Testis (tissue), 3 donors: ENCODE measurements around the gene CUEDC1. TPM values are rescaled to one million over a fixed set of nuclear protein-coding genes. Genes with fewer than 3 reads are reported as not detected.

Experiments used
- DNase-seq: peaks from one replicate; pipeline ENCODE4 v3.0.0-alpha.2; 2019
- H3K27ac ChIP-seq, 2 donors: fragments of 200-600 bp; sonication (generic); one replicate each; pipeline ENCODE4 v1.5.1; 2019
- H3K27me3 ChIP-seq: fragments of 200-600 bp; sonication (generic); one replicate; pipeline ENCODE4 v1.5.1; 2019
- H3K36me3 ChIP-seq: fragments of 200-600 bp; sonication (generic); one replicate; pipeline ENCODE4 v1.5.1; 2017; ENCODE audit warnings: low read depth; ENCODE audit errors: missing control alignments
- H3K4me1 ChIP-seq: fragments of 200-600 bp; sonication (generic); one replicate; pipeline ENCODE4 v1.5.1; 2019
- H3K4me3 ChIP-seq, 2 donors: fragments of 200-600 bp; sonication (generic); one replicate each; pipeline ENCODE4 v1.5.1; 2017 to 2019
- H3K9me3 ChIP-seq: fragments of 200-600 bp; sonication (generic); one replicate; pipeline ENCODE4 v1.5.1; 2017
- CTCF ChIP-seq, 3 experiments: fragments of 450-650 bp in 2 of 3; fragments of 200-600 bp in 1 of 3; sonication (generic) in 1 of 3; IDR thresholded peaks; one replicate each; pipeline ENCODE4 v1.5.1; 2016 to 2019; ENCODE audit warnings: antibody characterized with exemption in 3 of 3, mild to moderate bottlenecking in 2 of 3, moderate library complexity in 1 of 3
- POLR2A ChIP-seq: fragments of 450-650 bp; IDR thresholded peaks from one replicate; pipeline ENCODE4 v1.6.1; 2017; ENCODE audit warnings: antibody characterized with exemption, mild to moderate bottlenecking, moderate library complexity
- WGBS, 2 donors: methylation state at CpG; one replicate each; pipeline ENCODE4 v1.1.5; 2018; 5-methylcytosine and 5-hydroxymethylcytosine counted together
- intact Hi-C: fragments of 100-400 bp; cut with DNase I; formaldehyde crosslinking; loops from one replicate; pipeline ENCODE4 v1.15.1; 2023; ENCODE audit warnings: low total_unique reads
- polyA plus RNA-seq: library from polyadenylated mRNA; stranded (reverse); fragments of 350-450 nt; fragmentation: Illumina TruSeq; extraction: RNeasy Lipid Tissue Mini Kit (QIAGEN cat#74804); gene quantifications from one replicate; pipeline ENCODE4 v1.2.3, GENCODE V29; 2014; ENCODE audit warnings: low read depth, low replicate concordance; ENCODE audit not compliant: insufficient read depth
- total RNA-seq, 2 donors: library from RNA; depleted of rRNA; stranded (reverse); fragments of >200 nt; gene quantifications; one replicate each; pipeline ENCODE4 v1.2.3, GENCODE V29; 2016

The CUEDC1 gene
- total and polyA plus RNA-seq, 3 donors from 2014 or later, result 6.5 to 13.3 (median 8.6) TPM

- intact Hi-C loops, result loop anchor here (10.0 kb wide), 1 partner anchor 62 kb away; the partner anchor contains the start of gene CUEDC1
Measured at GRCh38 chr17:57892820-57893595, 62.2 kb downstream of the CUEDC1 start.

GRCh38 chr17:57892146-57892819 lies 62.9 kb downstream of the CUEDC1 start:
- Histone ChIP-seq H3K9me3 (no peaks in the 10 kb centered on the region), H3K27me3 (no peaks in the 10 kb centered on the region), H3K4me1 (peaks cover 35% of the 10 kb centered on the region), H3K4me3 (no peak overlapping the region), H3K27ac (peak overlapping the region; percentile 72 to 78), H3K36me3 (no peaks in the 10 kb centered on the region)
- intact Hi-C loops, result loop anchor here (10.0 kb wide), 1 partner anchor 63 kb away; the partner anchor contains the start of gene CUEDC1
- no peak for TF ChIP-seq POLR2A
- peak; percentile 82 to 95 (median 90) for TF ChIP-seq CTCF (IDR thresholded peaks at IDR 0.05)
- DNase-seq, result peak; percentile 89
- 70 to 73% methylated on average over 4 to 6 of the region's 6 CpGs for WGBS, 2 donors

More at GRCh38 chr17:57892820-57893595, 62.2 kb downstream of the CUEDC1 start:
- Histone ChIP-seq H3K27ac (peak overlapping the region; percentile 72 to 78), H3K9me3 (no peaks in the 10 kb centered on the region), H3K36me3 (no peaks in the 10 kb centered on the region), H3K4me1 (peaks cover 37% of the 10 kb centered on the region), H3K4me3 (no peak overlapping the region), H3K27me3 (no peaks in the 10 kb centered on the region)
- DNase-seq, result peak; percentile 89
- no peak for TF ChIP-seq CTCF (IDR thresholded peaks at IDR 0.05)
- no peak for TF ChIP-seq POLR2A
- 28 to 42% methylated on average over 7 to 16 of the region's 16 CpGs for WGBS, 2 donors

GRCh38 chr17:57890857-57891232 lies 64.4 kb downstream of the CUEDC1 start:
- no peaks in the 10 kb centered on the region for H3K27me3 ChIP-seq
- H3K4me3 ChIP-seq, result no peak overlapping the region
- H3K36me3 ChIP-seq, result no peaks in the 10 kb centered on the region
- intact Hi-C loops, result loop anchor here (10.0 kb wide), 1 partner anchor 64 kb away; the partner anchor contains the start of gene CUEDC1
- no peak for TF ChIP-seq CTCF (IDR thresholded peaks at IDR 0.05)
- TF ChIP-seq POLR2A, result no peak
- no peaks in the 10 kb centered on the region for H3K9me3 ChIP-seq
- H3K27ac ChIP-seq, result no peak overlapping the region
- H3K4me1 ChIP-seq, result peaks cover 35% of the 10 kb centered on the region
- DNase-seq, result no peak
- WGBS, 2 donors, result 75 to 82% methylated on average over 1 to 4 of the region's 4 CpGs

GRCh38 chr17:57889892-57890856 lies 65.0 kb downstream of the CUEDC1 start:
- intact Hi-C loops, result loop anchor here (10.0 kb wide), 1 partner anchor 65 kb away; the partner anchor contains the start of gene CUEDC1
- H3K36me3 ChIP-seq, result no peaks in the 10 kb centered on the region
- H3K4me3 ChIP-seq, result no peak overlapping the region
- no peaks in the 10 kb centered on the region for H3K27me3 ChIP-seq
- peaks cover 35% of the 10 kb centered on the region for H3K4me1 ChIP-seq
- DNase-seq, result peak; percentile 63
- no peak overlapping the region for H3K27ac ChIP-seq
- TF ChIP-seq POLR2A (no peak), CTCF (IDR thresholded peaks at IDR 0.05) (no peak)
- no peaks in the 10 kb centered on the region for H3K9me3 ChIP-seq
- 54 to 58% methylated on average over 7 to 11 of the region's 11 CpGs for WGBS, 2 donors
